VCaP (cell line): Measurements from ENCODE around the gene CYBA.

Experiments
- H3K27ac ChIP-seq: fragments of 450-650 bp; 2 replicates; pipeline ENCODE4 v1.5.1; 2017
- CTCF ChIP-seq: fragments of 450-650 bp; conservative IDR thresholded peaks from 2 replicates; pipeline ENCODE4 v1.5.1; 2017; ENCODE audit warnings: mild to moderate bottlenecking, moderate library complexity

CYBA gene

DNA sequence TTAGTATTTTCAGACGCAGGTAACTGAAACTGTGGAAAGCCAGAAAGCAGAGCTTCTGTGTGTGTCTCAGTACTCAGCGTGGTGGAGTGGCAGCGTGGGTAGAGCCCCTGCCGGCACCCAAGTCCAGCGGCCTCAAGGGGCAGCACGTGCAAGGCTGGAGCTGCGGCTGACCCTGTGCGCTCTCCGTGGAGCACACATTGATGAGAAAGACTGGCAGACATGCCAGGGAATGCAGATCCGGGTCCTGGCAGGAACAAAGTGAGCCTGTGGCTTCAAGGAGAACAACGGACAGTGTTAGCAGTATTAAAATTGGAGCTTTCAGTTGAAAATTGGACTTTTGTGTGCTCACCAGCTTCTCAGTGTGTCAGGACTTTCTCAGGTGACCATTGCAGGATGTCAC lies 57.4 kb downstream of the CYBA start:
- H3K27ac ChIP-seq: no peak overlapping the region
- no peak for TF ChIP-seq CTCF
